SIG-M5 (cell line): ENCODE results near the gene PRKCE.

Experiments used
- DNase-seq: peaks from one replicate; lab custom pipeline; 2025; lab: John Stamatoyannopoulos, UW

The PRKCE gene

DNA sequence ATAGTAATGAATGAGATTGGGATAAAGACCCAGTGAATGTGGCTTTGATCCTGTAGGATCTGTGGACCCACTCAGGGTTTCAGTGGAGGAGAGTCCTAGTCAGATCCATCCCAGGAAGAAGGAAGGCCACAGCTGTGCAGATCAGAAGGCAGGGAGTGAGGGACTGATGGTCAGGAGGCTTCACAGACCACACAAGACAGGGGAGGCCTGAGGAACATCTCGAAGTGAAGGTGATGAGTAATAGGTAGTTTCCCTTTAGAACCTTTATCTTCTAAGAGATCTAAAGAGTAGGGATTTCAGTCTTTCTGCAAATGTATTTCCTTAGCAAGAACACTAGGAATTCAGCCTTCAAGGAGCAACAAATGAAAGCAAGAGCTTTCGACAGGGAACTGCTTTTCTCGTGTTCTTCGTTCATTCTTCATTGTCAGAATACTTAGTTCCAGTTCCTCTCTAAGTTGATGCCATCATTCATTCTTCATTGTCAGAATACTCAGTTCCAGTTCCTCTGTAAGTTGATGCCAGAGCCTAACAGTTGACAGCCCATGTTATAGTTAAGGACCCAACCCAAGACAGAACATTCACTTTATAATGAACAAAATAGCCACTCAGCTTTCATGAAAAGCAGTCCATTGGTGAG lies 495.5 kb downstream of the PRKCE start:
- DNase-seq: no peak

GRCh38 chr2:46147626-46148368 lies 496.3 kb downstream of the PRKCE start:
- no peak for DNase-seq

DNA sequence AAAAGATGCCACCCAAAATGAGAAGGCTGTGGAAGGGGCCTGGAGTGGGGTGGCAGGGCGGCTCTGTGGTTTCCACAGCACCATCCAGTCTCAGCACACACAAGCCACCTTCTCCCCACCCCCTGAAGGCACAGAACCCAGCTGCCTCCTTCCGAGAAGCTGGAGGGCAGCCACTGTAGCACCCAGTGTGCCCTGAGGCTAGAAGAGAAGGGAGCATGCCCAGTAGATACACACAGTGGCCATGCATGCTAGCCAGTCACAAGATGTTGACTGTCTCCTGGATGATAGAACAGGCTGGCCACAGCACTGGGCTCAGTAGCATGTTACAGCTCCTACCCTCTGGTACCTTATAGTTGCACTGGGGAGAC lies 496.9 kb downstream of the PRKCE start:
- DNase-seq: no peak

GRCh38 chr2:46150445-46150955 lies 499.0 kb downstream of the PRKCE start:
- DNase-seq: no peak

- DNase-seq: no peak
These were observed 500.1 kb downstream of the PRKCE start for GRCh38 chr2:46151577-46151976.

GRCh38 chr2:46153996-46154753 lies 502.7 kb downstream of the PRKCE start:
- no peak for DNase-seq

- no peak for DNase-seq
These were observed 505.8 kb downstream of the PRKCE start for GRCh38 chr2:46157072-46157965.

GRCh38 chr2:46157966-46158310 lies 506.5 kb downstream of the PRKCE start:
- DNase-seq: no peak

- DNase-seq: no peak
These were observed 507.2 kb downstream of the PRKCE start for GRCh38 chr2:46158661-46159060.

DNA sequence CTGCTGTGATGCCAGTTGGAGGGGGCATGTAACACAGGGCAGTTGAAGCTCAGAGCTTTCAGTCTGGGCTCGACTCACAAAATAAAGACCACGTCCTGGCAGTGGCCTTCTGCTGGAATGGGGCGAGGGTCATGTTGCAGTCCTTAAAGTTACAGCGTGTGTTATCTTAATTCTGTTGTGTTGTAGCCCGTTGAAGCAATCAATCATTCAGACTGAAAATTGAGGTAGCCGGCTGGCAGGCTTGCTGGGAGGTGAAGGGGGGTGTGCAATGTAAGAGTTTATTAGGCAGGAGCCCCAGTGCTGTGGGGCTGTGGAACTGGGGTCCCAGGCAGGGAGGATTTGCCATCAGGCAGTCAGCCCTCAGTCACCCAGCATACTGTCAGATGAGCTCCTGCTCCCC lies 508.9 kb downstream of the PRKCE start:
- no peak for DNase-seq

DNA sequence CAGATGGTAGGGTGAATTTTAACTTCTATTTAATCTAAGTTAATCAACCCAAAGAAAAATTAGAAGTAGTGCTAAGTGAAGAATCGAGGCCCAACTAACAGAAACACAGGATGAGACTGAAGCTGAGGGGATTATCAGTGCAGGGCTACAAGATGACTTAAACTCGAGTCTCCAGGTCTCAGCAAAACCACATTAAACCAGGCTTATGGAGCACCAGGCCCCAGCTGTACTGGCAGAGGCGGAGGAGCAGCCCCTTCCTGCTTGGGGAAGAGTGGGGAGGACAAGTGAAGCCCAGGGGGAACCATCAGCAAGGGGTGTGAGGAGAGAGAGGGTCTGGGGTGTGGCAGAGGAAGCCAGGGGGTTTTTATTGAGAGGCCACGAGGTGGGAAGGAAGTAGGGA lies 509.8 kb downstream of the PRKCE start:
- no peak for DNase-seq

DNA sequence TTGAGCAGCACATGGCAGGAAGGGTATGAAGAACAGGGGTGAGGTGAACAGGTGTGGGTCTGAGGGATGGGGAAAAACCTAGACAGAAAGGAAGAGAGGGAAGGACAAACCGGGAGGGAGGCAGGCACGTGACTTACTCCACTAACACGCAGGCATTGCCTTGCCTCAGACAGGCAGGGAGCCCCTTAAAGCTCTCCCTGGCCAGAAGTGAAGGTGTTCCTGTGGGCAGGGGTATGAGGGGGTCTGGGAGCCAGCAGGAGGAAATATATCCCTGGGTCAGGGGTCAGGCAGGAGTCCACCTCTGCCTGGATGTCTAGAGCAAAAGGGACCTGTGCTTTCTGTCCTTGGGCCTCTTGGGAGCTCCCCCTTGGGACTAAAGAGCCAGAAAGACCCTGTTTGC lies 510.4 kb downstream of the PRKCE start:
- DNase-seq: no peak

GRCh38 chr2:46162329-46163097 lies 511.0 kb downstream of the PRKCE start:
- DNase-seq: no peak

DNA sequence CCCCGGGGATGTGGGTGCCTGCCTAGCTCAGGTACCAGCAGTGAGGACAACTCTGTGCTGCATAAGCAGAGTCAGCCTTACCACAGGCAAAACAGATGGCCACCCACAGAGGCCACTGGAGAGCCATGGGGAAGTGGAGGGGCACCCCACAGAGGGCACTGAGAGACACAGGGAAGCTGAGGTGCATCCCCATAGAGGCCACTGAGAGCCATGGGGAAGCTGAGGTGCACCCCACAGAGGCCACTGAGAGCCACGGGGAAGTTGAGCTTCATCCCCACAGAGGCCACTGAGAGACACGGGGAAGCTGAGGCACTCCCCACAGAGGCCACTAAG lies 511.6 kb downstream of the PRKCE start:
- DNase-seq: no peak

DNA sequence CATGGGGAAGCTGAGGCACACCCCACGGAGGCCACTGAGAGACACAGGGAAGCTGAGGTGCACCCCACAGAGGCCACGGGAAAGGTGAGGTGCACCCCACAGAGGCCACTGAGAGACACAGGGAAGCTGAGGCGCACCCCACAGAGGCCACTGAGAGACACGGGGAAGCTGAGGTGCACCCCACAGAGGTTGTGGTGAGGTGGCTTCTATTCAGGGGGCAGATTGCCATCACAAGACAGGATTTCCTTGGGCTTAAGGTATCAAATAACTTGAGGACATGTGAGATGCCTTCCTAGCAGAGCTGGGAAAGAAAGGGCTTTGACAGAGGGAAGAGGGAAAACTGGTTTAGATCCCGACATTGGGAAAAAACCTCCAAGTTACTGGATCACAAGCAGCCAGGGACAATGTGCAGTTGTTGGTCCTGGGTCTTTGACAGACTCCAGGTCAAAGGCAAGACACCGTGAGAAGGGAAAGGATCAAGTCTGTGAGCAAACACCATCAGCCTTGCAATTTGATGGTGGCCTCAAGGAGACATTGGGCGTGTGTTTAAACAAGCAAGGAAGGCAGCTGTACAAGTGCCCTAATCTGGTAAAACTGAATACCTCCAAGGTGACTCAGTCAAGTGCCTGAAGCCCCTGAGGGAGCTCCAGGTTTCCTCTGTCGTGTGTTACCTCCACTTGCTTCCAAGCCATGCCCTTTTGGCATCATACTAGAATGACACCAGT lies 512.5 kb downstream of the PRKCE start:
- no peak for DNase-seq

DNA sequence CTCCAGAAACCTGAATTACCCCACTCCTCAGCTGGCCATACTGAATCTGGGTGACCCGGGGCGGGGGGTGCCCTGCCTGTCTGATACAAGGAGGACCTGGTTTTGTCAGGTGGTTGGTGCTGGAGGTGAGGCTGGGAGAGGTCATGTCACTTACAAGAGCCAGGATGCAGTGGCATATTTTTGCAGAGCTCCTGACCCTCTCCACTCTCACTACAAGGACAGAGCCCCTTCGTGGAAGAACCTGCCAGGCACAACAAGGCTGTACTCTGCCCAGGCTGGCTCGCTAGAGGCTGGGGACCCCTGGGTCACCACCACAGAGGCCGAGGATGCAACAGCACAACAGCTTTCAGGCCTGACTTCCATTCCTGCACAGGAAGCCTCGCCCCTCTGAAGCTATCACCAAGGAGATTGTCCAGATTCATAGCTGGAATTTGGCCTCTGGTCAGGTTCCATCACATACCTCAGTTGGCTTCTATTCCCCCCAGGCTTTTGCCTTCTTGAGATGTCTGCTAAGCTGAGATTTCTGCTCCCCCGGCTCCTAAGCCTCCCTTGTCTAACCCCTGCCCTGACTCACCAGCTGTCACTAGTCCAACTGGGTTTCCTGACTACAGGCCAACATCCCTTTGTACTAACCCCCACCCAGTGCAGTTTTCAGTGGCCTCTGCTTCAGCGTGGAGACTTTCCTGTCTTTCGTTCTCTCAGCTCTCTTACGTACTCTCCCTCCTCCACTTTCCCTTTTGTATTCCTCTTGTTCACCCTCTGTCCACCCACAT lies 513.2 kb downstream of the PRKCE start:
- DNase-seq: no peak

- DNase-seq: no peak
These were observed 514.4 kb downstream of the PRKCE start for GRCh38 chr2:46165916-46166315.

- DNase-seq: no peak
These were observed 515.9 kb downstream of the PRKCE start for GRCh38 chr2:46167406-46167805.

GRCh38 chr2:46167924-46168323 lies 516.4 kb downstream of the PRKCE start:
- no peak for DNase-seq

GRCh38 chr2:46169467-46169866 lies 518.0 kb downstream of the PRKCE start:
- DNase-seq: no peak
